Measurements from ENCODE around the gene ANKRD29.

DNA sequence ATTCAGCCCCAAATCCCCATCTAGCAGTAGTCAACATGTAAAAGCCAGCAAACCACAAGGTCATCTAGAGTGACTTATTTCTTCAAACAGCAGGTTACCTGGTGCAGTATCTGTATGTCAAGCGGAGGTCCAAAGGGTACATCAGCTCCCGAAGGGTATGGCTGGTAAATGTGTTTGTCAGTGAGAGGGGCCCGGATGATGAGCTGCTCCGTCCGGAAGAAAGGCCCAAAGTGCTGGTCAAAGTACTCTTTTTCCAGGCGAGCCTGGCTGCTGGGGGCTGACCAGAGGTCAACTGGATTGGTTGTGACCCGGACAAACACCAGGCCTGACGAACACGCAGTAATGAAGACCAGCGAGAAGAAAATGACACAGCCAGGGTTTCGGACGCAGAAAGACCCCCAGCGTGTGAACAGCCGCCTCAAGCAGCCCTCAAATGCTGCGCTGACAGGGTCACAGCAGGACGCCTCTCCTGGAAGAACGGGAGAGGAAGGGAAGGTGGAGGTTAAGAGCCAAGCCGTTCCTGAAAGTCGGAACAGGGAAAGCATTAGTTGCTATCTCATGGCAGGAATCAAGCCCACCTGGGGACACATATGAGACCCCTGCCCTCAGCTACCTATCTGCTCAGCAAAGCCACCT lies 106.4 kb downstream of the ANKRD29 start:
- TF ChIP-seq, protein P1, sequence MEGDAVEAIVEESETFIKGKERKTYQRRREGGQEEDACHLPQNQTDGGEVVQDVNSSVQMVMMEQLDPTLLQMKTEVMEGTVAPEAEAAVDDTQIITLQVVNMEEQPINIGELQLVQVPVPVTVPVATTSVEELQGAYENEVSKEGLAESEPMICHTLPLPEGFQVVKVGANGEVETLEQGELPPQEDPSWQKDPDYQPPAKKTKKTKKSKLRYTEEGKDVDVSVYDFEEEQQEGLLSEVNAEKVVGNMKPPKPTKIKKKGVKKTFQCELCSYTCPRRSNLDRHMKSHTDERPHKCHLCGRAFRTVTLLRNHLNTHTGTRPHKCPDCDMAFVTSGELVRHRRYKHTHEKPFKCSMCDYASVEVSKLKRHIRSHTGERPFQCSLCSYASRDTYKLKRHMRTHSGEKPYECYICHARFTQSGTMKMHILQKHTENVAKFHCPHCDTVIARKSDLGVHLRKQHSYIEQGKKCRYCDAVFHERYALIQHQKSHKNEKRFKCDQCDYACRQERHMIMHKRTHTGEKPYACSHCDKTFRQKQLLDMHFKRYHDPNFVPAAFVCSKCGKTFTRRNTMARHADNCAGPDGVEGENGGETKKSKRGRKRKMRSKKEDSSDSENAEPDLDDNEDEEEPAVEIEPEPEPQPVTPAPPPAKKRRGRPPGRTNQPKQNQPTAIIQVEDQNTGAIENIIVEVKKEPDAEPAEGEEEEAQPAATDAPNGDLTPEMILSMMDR (conservative IDR thresholded peaks at IDR 0.05; ENCODE audit: low read depth in 2 of 2) = no peak
- no peak for TF ChIP-seq EZH2phosphoT487 (IDR thresholded peaks at IDR 0.05; ENCODE audit: unreplicated experiment)
- TF ChIP-seq POLR2AphosphoS5 (IDR thresholded peaks at IDR 0.05; ENCODE audit: low read depth) = no peak
- no peak for TF ChIP-seq STAT1 (IDR thresholded peaks at IDR 0.05; ENCODE audit: unreplicated experiment)
- no peak for TF ChIP-seq CREB1 (CRISPR knock-in tag; IDR thresholded peaks at IDR 0.05; ENCODE audit: low read depth)
- no peak for TF ChIP-seq JUNB (IDR thresholded peaks at IDR 0.05; ENCODE audit: unreplicated experiment)
